ENCODE data around the gene ZPR1.
"Not testable (repeated sequence)": the region's sequence is repeated elsewhere in the genome, so short reads cannot be mapped to it uniquely, and the experiment has no call there.

Gene ZPR1, protein sequence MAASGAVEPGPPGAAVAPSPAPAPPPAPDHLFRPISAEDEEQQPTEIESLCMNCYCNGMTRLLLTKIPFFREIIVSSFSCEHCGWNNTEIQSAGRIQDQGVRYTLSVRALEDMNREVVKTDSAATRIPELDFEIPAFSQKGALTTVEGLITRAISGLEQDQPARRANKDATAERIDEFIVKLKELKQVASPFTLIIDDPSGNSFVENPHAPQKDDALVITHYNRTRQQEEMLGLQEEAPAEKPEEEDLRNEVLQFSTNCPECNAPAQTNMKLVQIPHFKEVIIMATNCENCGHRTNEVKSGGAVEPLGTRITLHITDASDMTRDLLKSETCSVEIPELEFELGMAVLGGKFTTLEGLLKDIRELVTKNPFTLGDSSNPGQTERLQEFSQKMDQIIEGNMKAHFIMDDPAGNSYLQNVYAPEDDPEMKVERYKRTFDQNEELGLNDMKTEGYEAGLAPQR

GRCh38 chr11:116787786-116788486, at the start of gene ZPR1:
Gene ZPR1 (minus strand): TSS chr11:116788023. CDS start chr11:116787990, 33 bp downstream.
- FAIRE-seq (no peak), DNase-seq (ENCODE audit: low spot score) (no peak)

- FAIRE-seq (no peak), DNase-seq (ENCODE audit: low spot score) (no peak)
Measured at GRCh38 chr11:116836632-116836991, 48.8 kb upstream of the ZPR1 start.

GRCh38 chr11:116835791-116836631, 48.2 kb upstream of the ZPR1 start:
- FAIRE-seq (no peak), DNase-seq (ENCODE audit: low spot score) (peak; percentile 79)

GRCh38 chr11:116835042-116835772, 47.4 kb upstream of the ZPR1 start:
- no peak for FAIRE-seq
- DNase-seq (ENCODE audit: low spot score), result no peak

- DNase-seq (ENCODE audit: low spot score); FAIRE-seq: not testable (repeated sequence)
Measured at GRCh38 chr11:116834535-116835041, 46.8 kb upstream of the ZPR1 start.

DNA sequence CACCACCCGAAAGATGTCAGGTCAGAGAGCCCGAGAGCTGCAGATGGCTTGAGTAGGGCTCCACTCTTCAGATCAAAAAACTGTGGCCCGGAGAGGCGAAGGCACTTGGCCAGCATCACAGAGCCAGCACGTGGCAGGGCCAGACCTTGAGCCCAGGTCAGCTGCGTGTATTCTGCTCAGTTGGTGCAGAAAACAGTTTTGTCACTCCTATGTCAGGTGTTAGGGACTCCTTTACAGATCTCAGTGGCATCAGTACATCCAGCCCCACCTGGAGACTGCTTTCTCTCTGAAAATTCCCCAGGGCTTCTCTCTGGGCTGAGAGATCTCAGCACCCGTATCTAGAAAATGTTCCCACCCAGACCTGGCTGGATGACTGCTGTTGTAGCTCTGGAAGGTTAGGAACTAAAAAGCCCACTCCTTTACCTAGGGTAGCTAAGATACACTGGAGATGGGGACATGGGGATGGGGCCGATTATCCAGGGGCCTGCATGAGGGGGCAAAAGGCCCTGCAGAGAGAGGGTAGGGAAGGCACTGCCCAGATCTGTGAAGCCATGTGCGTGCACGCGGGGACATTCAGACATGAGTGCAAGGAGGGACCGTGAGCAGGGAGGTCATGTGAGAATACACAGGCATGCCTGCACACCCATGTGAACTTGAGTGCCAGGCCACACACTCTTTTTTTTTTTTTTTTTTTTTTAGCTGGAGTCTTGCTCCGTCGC, 46.2 kb upstream of the ZPR1 start:
- FAIRE-seq (no peak), DNase-seq (ENCODE audit: low spot score) (no peak)

GRCh38 chr11:116833491-116833815, 45.6 kb upstream of the ZPR1 start:
- DNase-seq (ENCODE audit: low spot score) (no peak), FAIRE-seq (no peak)

DNA sequence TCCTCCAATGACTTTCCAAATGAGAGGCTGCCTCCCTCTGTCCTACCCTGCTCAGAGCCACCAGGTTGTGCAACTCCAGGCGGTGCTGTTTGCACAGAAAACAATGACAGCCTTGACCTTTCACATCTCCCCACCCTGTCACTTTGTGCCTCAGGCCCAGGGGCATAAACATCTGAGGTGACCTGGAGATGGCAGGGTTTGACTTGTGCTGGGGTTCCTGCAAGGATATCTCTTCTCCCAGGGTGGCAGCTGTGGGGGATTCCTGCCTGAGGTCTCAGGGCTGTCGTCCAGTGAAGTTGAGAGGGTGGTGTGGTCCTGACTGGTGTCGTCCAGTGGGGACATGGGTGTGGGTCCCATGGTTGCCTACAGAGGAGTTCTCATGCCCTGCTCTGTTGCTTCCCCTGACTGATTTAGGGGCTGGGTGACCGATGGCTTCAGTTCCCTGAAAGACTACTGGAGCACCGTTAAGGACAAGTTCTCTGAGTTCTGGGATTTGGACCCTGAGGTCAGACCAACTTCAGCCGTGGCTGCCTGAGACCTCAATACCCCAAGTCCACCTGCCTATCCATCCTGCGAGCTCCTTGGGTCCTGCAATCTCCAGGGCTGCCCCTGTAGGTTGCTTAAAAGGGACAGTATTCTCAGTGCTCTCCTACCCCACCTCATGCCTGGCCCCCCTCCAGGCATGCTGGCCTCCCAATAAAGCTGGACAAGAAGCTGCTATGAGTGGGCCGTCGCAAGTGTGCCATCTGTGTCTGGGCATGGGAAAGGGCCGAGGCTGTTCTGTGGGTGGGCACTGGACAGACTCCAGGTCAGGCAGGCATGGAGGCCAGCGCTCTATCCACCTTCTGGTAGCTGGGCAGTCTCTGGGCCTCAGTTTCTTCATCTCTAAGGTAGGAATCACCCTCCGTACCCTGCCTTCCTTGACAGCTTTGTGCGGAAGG, 44.8 kb upstream of the ZPR1 start:
- DNase-seq (ENCODE audit: low spot score), result no peak
- FAIRE-seq, result no peak

DNA sequence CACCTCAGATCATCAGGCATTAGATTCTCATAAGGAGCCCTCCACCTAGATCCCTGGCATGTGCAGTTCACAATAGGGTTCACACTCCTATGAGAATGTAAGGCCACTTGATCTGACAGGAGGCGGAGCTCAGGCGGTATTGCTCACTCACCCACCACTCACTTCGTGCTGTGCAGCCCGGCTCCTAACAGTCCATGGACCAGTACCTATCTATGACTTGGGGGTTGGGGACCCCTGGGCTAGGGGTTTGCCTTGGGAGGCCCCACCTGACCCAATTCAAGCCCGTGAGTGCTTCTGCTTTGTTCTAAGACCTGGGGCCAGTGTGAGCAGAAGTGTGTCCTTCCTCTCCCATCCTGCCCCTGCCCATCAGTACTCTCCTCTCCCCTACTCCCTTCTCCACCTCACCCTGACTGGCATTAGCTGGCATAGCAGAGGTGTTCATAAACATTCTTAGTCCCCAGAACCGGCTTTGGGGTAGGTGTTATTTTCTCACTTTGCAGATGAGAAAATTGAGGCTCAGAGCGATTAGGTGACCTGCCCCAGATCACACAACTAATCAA, 44.0 kb upstream of the ZPR1 start:
- DNase-seq (ENCODE audit: low spot score) (no peak), FAIRE-seq (no peak)

- FAIRE-seq (no peak), DNase-seq (ENCODE audit: low spot score) (no peak)
Measured at GRCh38 chr11:116830184-116830912, 42.5 kb upstream of the ZPR1 start.

- DNase-seq (ENCODE audit: low spot score) (no peak), FAIRE-seq (no peak)
Measured at GRCh38 chr11:116829525-116830183, 41.8 kb upstream of the ZPR1 start, which contains the start of gene APOC3. Gene APOC3 (plus strand): TSS chr11:116829907. CDS start chr11:116830583, 676 bp downstream.

- no peak for DNase-seq (ENCODE audit: low spot score)
- no peak for FAIRE-seq
Measured at GRCh38 chr11:116828632-116829524, 41.1 kb upstream of the ZPR1 start.

DNA sequence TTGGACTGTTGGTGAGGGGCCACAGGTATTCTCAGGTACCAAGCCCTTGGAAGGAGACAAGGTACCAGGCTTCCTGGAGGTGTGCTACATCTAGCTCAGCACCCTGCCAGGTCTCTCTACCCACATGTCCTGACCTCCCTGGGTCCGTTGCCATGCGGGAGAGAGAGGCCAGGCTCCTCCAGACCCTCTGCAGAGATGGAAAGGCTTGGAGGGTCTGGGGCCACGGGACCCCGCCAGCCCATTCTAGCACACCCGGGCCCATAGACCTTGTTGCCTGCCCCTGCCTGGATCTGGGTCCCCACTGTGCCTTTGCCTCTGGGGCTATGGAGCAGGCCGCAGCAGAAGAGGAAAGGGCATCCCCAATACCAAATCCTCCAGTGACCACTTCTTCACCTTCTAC, 39.6 kb upstream of the ZPR1 start:
- no peak for FAIRE-seq

DNA sequence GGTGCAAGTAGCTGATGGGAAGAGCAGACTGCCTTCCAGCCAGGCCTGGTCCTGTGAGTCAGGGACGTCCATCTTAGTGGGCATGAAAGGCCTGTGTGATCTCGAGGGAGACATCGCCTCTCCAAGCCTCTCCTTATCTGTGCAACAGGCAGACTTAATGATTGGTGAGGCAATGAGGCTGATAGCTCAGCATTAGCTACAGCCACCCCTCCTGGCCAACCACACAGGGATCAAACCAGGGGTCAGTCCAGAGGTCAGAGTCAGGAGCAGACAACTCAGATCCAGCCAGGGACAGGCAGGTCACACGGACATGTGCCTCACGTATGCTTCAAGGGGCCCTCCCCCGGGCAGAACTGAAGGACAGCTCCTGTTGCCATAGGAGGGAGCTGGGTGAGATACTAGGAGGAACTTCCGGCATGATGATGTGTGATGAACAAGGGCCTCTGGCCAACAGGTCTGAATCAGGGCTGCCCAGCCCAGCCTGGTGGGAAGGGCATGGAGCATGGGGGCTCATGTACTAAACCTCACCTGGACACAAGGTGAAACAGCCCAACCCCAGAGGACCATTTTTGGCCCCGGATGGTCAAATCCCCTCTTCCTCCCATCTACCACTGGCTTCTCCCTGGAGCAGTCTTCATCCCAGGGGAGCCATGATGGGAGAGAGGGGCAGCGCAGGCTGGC, 39.1 kb upstream of the ZPR1 start:
- DNase-seq (ENCODE audit: low spot score) (no peak), FAIRE-seq (no peak)

More for the DNA sequence above, 39.6 kb upstream of the ZPR1 start:
- no peak for DNase-seq (ENCODE audit: low spot score)

DNA sequence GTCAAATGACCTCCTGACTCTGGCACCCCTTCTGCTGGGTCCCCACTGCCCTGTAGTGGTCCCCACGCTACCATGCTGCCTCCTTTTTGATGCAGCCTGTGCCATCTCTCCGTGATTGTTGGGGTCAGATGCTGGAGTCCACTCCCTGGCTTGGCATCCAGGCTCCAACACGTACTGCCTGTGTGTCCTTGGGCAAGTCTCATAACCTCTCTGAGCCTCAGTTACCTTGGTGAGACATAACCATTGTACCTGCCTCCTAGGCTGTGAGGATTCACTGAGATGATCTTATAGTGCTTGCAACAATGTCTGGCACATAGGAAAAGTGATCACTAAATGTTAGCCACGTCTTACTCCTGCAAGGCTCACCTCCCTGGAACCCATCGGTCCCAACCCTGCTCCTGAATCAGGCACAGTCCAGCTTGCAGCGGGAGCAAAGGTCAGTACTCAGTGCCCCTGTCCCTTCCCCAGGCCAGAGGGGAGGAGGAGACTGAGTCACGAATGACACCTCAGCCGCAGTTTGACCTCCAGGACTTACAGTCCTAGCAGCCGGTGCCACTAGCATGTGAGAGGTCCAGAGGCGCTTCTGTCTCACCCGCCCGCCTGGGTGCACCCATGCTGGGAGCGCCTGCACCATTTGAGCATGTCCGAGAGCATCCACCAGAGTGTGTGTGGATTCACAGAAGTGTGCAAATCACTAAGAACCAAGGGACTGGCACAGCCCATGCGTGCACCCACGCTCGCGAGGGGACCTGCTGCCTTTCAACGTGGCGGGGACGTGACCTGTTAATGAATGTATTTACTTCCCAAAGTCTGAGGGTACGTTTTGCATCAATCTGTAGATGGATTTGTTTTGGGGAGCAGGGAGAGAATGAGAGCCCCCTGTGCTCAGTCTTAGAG, 38.3 kb upstream of the ZPR1 start:
- FAIRE-seq (no peak), DNase-seq (ENCODE audit: low spot score) (no peak)
